Measurements from ENCODE around the gene LFNG.

GRCh38 chr7:2515424-2516193, 4.0 kb upstream of the LFNG start:
- TF ChIP-seq CTCF (IDR thresholded peaks at IDR 0.05; ENCODE audit: low read depth, low read length), result no peak
- TF ChIP-seq EZH2phosphoT487 (IDR thresholded peaks at IDR 0.05; ENCODE audit: low read depth), result no peak
